IMR-90 (cell line): ENCODE data around the gene DRD2. TPM values are rescaled to one million over a fixed set of nuclear protein-coding genes. Genes with fewer than 3 reads are reported as not detected.

Experiments used
- ATAC-seq: fragments of 200-7000 bp; cut with Tn5 transposase; 2 replicates; pipeline ENCODE4 v1.9.1; 2020; ENCODE audit warnings: low read depth, mild to moderate bottlenecking, moderate library complexity
- BruUV-seq: library from RNA; stranded (reverse); fragments of 400-500 nt; replicated peaks from 2 replicates; lab custom pipeline; 2021; lab: Mats Ljungman, UMichigan
- CTCF ChIA-PET: fragments of 300-600 bp; formaldehyde crosslinking; extraction: SDS; loops from one replicate; lab custom pipeline; 2021; ENCODE audit warnings: antibody characterized with exemption; lab: Yijun Ruan, JAX
- POLR2A ChIA-PET: fragments of 300-600 bp; sonication (Branson Sonifier 250); formaldehyde crosslinking; loops from one replicate; lab custom pipeline; 2022; ENCODE audit warnings: antibody characterized with exemption; ENCODE audit not compliant: unreplicated experiment; lab: Charles Lee
- DNase-seq: peaks from one replicate; pipeline ENCODE4 v3.0.0; 2013
- H2AFZ ChIP-seq: replicated peaks from 2 replicates; pipeline ENCODE3; 2013; ENCODE audit warnings: low read length, mild to moderate bottlenecking; ENCODE audit not compliant: poor library complexity
- H2AK5ac ChIP-seq: 2 replicates; pipeline ENCODE4 v1.6.1; 2013; ENCODE audit warnings: low read depth, low read length, inconsistent platforms
- H2AK9ac ChIP-seq: replicated peaks from 2 replicates; pipeline ENCODE3; 2013; ENCODE audit warnings: mild to moderate bottlenecking, low read depth, low read length, moderate library complexity; ENCODE audit not compliant: poor library complexity
- H2BK120ac ChIP-seq: 2 replicates; pipeline ENCODE4 v1.6.1; 2013; ENCODE audit warnings: low read depth, low read length, inconsistent platforms
- H2BK15ac ChIP-seq: 3 replicates; pipeline ENCODE4 v1.6.1; 2013; ENCODE audit warnings: low read depth, low read length, inconsistent platforms
- H2BK20ac ChIP-seq: 2 replicates; pipeline ENCODE4 v1.6.1; 2013; ENCODE audit warnings: low read depth, mild to moderate bottlenecking, inconsistent platforms, low read length, moderate library complexity
- H2BK5ac ChIP-seq: 2 replicates; pipeline ENCODE4 v1.6.1; 2013; ENCODE audit warnings: mild to moderate bottlenecking, low read depth, low read length, inconsistent platforms; ENCODE audit not compliant: poor library complexity, severe bottlenecking
- H3K14ac ChIP-seq: replicated peaks from 2 replicates; pipeline ENCODE4 v1.6.1; 2013; ENCODE audit warnings: low read depth, low read length, inconsistent platforms
- H3K18ac ChIP-seq: 2 replicates; pipeline ENCODE4 v1.6.1; 2013; ENCODE audit warnings: low read depth, low read length, control low read depth
- H3K23ac ChIP-seq: 2 replicates; pipeline ENCODE4 v1.6.1; 2013; ENCODE audit warnings: low read depth, low read length, inconsistent platforms
- H3K27ac ChIP-seq: 2 replicates; pipeline ENCODE4 v1.5.1; 2013; ENCODE audit warnings: mild to moderate bottlenecking, control low read depth, low read length; ENCODE audit not compliant: insufficient read depth
- H3K27me3 ChIP-seq: 2 replicates; pipeline ENCODE4 v1.6.1; 2013; ENCODE audit warnings: low read length; ENCODE audit not compliant: control insufficient read depth, insufficient read depth
- H3K36me3 ChIP-seq: 2 replicates; pipeline ENCODE4 v1.6.1; 2013; ENCODE audit warnings: low read length, mixed read lengths; ENCODE audit not compliant: control insufficient read depth, insufficient read depth
- H3K4ac ChIP-seq: 2 replicates; pipeline ENCODE4 v1.6.1; 2013; ENCODE audit warnings: low read depth, low read length, inconsistent platforms
- H3K4me1 ChIP-seq: 2 replicates; pipeline ENCODE4 v1.6.1; 2013; ENCODE audit warnings: low read length, mixed read lengths; ENCODE audit not compliant: control insufficient read depth, insufficient read depth
- H3K4me2 ChIP-seq: 2 replicates; pipeline ENCODE4 v1.6.1; 2013; ENCODE audit warnings: low read depth, mild to moderate bottlenecking, control low read depth, low read length, moderate library complexity
- H3K4me3 ChIP-seq: 2 replicates; pipeline ENCODE4 v1.5.1; 2013; ENCODE audit warnings: low read depth, mild to moderate bottlenecking, control low read depth, low read length, moderate library complexity; ENCODE audit not compliant: insufficient read depth
- H3K56ac ChIP-seq: 2 replicates; pipeline ENCODE4 v1.6.1; 2013; ENCODE audit warnings: low read length, inconsistent platforms; ENCODE audit not compliant: insufficient read depth; ENCODE audit errors: extremely low read depth
- H3K79me1 ChIP-seq, 2 experiments: 2 replicates each; pipeline ENCODE4 v1.6.1; 2013; ENCODE audit warnings: low read length in 2 of 2, inconsistent platforms in 1 of 2, low read depth in 1 of 2
- H3K9ac ChIP-seq: 2 replicates; pipeline ENCODE4 v1.6.1; 2013; ENCODE audit warnings: low read depth, low read length, control low read depth
- H3K9me1 ChIP-seq: 2 replicates; pipeline ENCODE4 v1.6.1; 2013; ENCODE audit warnings: low read length, inconsistent platforms; ENCODE audit not compliant: insufficient read depth
- H3K9me3 ChIP-seq: 2 replicates; pipeline ENCODE4 v1.6.1; 2013; ENCODE audit warnings: low read length; ENCODE audit not compliant: control insufficient read depth, insufficient read depth
- H4K20me1 ChIP-seq: 2 replicates; pipeline ENCODE4 v1.6.1; 2013; ENCODE audit warnings: low read length, inconsistent platforms; ENCODE audit not compliant: insufficient read depth
- H4K5ac ChIP-seq: 2 replicates; pipeline ENCODE4 v1.6.1; 2013; ENCODE audit warnings: mild to moderate bottlenecking, low read depth, low read length, control low read depth
- H4K8ac ChIP-seq, 2 experiments: 2 replicates each; pipeline ENCODE4 v1.6.1; 2013; ENCODE audit warnings: low read depth in 2 of 2, low read length in 2 of 2, control low read depth in 1 of 2, inconsistent platforms in 1 of 2
- H4K91ac ChIP-seq: 2 replicates; pipeline ENCODE4 v1.6.1; 2013; ENCODE audit warnings: low read depth, low read length, inconsistent platforms; ENCODE audit not compliant: insufficient read depth
- BHLHE40 ChIP-seq: fragments of 150-350 bp; IDR thresholded peaks from 2 replicates; pipeline ENCODE4 v1.6.1; 2016; ENCODE audit warnings: mild to moderate bottlenecking, low read depth, low read length
- CEBPB ChIP-seq: IDR thresholded peaks from 2 replicates; pipeline ENCODE4 v1.6.1; 2012; ENCODE audit warnings: low read depth, low read length, improper control_type of control experiment
- CHD1 ChIP-seq: IDR thresholded peaks from 2 replicates; pipeline ENCODE4 v1.6.1; 2012; ENCODE audit warnings: low read depth, low read length, improper control_type of control experiment
- CTCF ChIP-seq: conservative IDR thresholded peaks from 2 replicates; pipeline ENCODE4 v1.5.1; 2012; ENCODE audit warnings: mild to moderate bottlenecking, low read depth, low read length, improper control_type of control experiment
- ELK1 ChIP-seq: fragments of 150-350 bp; IDR thresholded peaks from 2 replicates; pipeline ENCODE4 v1.6.1; 2016; ENCODE audit warnings: low read depth, mild to moderate bottlenecking, low read length, moderate library complexity, borderline replicate concordance
- FOS ChIP-seq: fragments of 150-350 bp; IDR thresholded peaks from 2 replicates; pipeline ENCODE4 v1.6.1; 2016; ENCODE audit warnings: low read depth, low read length
- MAFK ChIP-seq: IDR thresholded peaks from 2 replicates; pipeline ENCODE4 v1.6.1; 2012; ENCODE audit warnings: low read depth, low read length, improper control_type of control experiment
- MAZ ChIP-seq: IDR thresholded peaks from 2 replicates; pipeline ENCODE4 v1.6.1; 2012; ENCODE audit warnings: low read depth, mild to moderate bottlenecking, low read length, improper control_type of control experiment, moderate library complexity, borderline replicate concordance
- NFE2L2 ChIP-seq: fragments of 150-350 bp; IDR thresholded peaks from 2 replicates; pipeline ENCODE4 v1.6.1; 2016; ENCODE audit warnings: low read depth, mild to moderate bottlenecking, low read length
- POLR2A ChIP-seq: IDR thresholded peaks from 2 replicates; pipeline ENCODE4 v1.6.1; 2012; ENCODE audit warnings: mild to moderate bottlenecking, low read depth, low read length
- RAD21 ChIP-seq: IDR thresholded peaks from 2 replicates; pipeline ENCODE4 v1.6.1; 2012; ENCODE audit warnings: low read length, improper control_type of control experiment
- RCOR1 ChIP-seq: IDR thresholded peaks from 2 replicates; pipeline ENCODE4 v1.6.1; 2012; ENCODE audit warnings: mild to moderate bottlenecking, low read length, improper control_type of control experiment; ENCODE audit not compliant: insufficient replicate concordance
- RFX5 ChIP-seq: IDR thresholded peaks from 2 replicates; pipeline ENCODE4 v1.8.0; 2012; ENCODE audit warnings: low read depth, mild to moderate bottlenecking, low read length, moderate library complexity
- SMC3 ChIP-seq: fragments of 150-350 bp; IDR thresholded peaks from 2 replicates; pipeline ENCODE4 v1.6.1; 2016; ENCODE audit warnings: low read depth, mild to moderate bottlenecking, antibody characterized with exemption, low read length, moderate library complexity
- USF2 ChIP-seq: fragments of 150-350 bp; IDR thresholded peaks from 2 replicates; pipeline ENCODE4 v1.6.1; 2017; ENCODE audit warnings: mild to moderate bottlenecking, antibody characterized with exemption, low read length, low read depth
- WGBS, 2 experiments: methylation state at CpG; one replicate each; pipeline versions ENCODE4 v1.1.5 to v1.1.7; 2013; ENCODE audit warnings: missing lambda C conversion rate in 2 of 2; ENCODE audit not compliant: insufficient read length in 1 of 2; ENCODE audit errors: extremely low coverage in 2 of 2; 5-methylcytosine and 5-hydroxymethylcytosine counted together
- dilution Hi-C: fragments of 300-500 bp; cut with HindIII; formaldehyde crosslinking; loops from one replicate; pipeline ENCODE4 v1.14.3; 2018; ENCODE audit warnings: low sequenced_read_pairs; ENCODE audit not compliant: unreplicated experiment
- in situ Hi-C: fragments of 300-500 bp; cut with MboI; formaldehyde crosslinking; loops from 3 replicates; pipeline ENCODE4 v1.14.3; 2019; ENCODE audit warnings: low sequenced_read_pairs, inconsistent platforms, mixed read lengths
- intact Hi-C: fragments of 100-400 bp; cut with micrococcal nuclease; formaldehyde crosslinking; loops from 2 replicates; pipeline ENCODE4 v1.10.0; 2022
- polyA plus RNA-seq, 3 experiments: library from polyadenylated mRNA; depleted of rRNA; stranded (reverse); fragments of >200 nt; gene quantifications; 2 replicates each; pipeline ENCODE4 v1.2.3, GENCODE V29; 2012; ENCODE audit warnings: low replicate concordance in 1 of 3
- total RNA-seq: library from RNA; depleted of rRNA; stranded (reverse); fragments of >200 nt; gene quantifications from 2 replicates; pipeline ENCODE4 v1.2.3, GENCODE V29; 2012

Gene DRD2
- total and polyA plus RNA-seq, 2 of the 4 experiments (the other 2 are of a cell fraction): not detected

GRCh38 chr11:113464416-113464815 lies 10.8 kb downstream of the DRD2 start:
- no peak overlapping the region for H3K27ac ChIP-seq
- H2BK15ac ChIP-seq: no peak overlapping the region
- DNase-seq: no peak
- intact Hi-C loops (no loop called here), dilution Hi-C loops (no loop called here), in situ Hi-C loops (no loop called here)
- no peak overlapping the region for H4K91ac ChIP-seq
- no peaks in the 10 kb centered on the region for H3K36me3 ChIP-seq
- no peak overlapping the region for H4K8ac ChIP-seq
- no peaks in the 10 kb centered on the region for H4K20me1 ChIP-seq
- H2AK9ac ChIP-seq: no peak overlapping the region
- WGBS, 2 experiments: 32% methylated on average over 2 of the region's 2 CpGs; no CpG with 5 or more reads in 1 of the 2 experiments
- H3K23ac ChIP-seq: no peak overlapping the region
- H3K18ac ChIP-seq: no peak overlapping the region
- H3K14ac ChIP-seq: no peak overlapping the region
- H3K9me3 ChIP-seq: no peaks in the 10 kb centered on the region
- no peak overlapping the region for H3K9ac ChIP-seq
- H2AK5ac ChIP-seq: no peak overlapping the region
- no peak overlapping the region for H4K5ac ChIP-seq
- ATAC-seq: no peak
- H3K27me3 ChIP-seq: no peaks in the 10 kb centered on the region; the same call in 1 of the 2 replicates
- H3K4ac ChIP-seq: no peak overlapping the region
- H3K4me2 ChIP-seq: no peak overlapping the region
- no peak for TF ChIP-seq MAFK
- TF ChIP-seq SMC3: no peak
- no peak for TF ChIP-seq FOS
- TF ChIP-seq USF2: no peak
- TF ChIP-seq MAZ: no peak
- TF ChIP-seq RAD21: no peak
- no peak for TF ChIP-seq CHD1
- no peak for TF ChIP-seq POLR2A
- TF ChIP-seq CEBPB: no peak
- TF ChIP-seq RFX5: no peak
- no peak for TF ChIP-seq NFE2L2
- TF ChIP-seq BHLHE40: no peak
- no peak for TF ChIP-seq RCOR1
- TF ChIP-seq CTCF: no peak
- TF ChIP-seq ELK1: no peak
- no TSS peak for BruUV-seq
- H2AFZ ChIP-seq: no peak overlapping the region
- H3K4me3 ChIP-seq: no peak overlapping the region
- H3K79me1 ChIP-seq: no peaks in the 10 kb centered on the region
- H3K56ac ChIP-seq: no peak overlapping the region
- H2BK5ac ChIP-seq: no peak overlapping the region
- no peaks in the 10 kb centered on the region for H3K9me1 ChIP-seq
- no peaks in the 10 kb centered on the region for H3K4me1 ChIP-seq
- H2BK20ac ChIP-seq: no peak overlapping the region
- CTCF ChIA-PET: no interaction called here
- POLR2A ChIA-PET: no interaction called here
- H2BK120ac ChIP-seq: no peak overlapping the region
